ENCODE measurements around the gene SLC10A3.

The SLC10A3 gene

GRCh38 chrX:154487518-154488290 lies 2.7 kb downstream of the SLC10A3 start:
- peaks cover 29% of the 10 kb centered on the region for H3K36me3 ChIP-seq
- H3K27ac ChIP-seq, result no peak overlapping the region; the same call in 1 of the 2 replicates
- DNase-seq, result no peak
- H3K4me3 ChIP-seq (ENCODE audit: low read depth, low read length), result no peak overlapping the region
- TF ChIP-seq, protein P1, sequence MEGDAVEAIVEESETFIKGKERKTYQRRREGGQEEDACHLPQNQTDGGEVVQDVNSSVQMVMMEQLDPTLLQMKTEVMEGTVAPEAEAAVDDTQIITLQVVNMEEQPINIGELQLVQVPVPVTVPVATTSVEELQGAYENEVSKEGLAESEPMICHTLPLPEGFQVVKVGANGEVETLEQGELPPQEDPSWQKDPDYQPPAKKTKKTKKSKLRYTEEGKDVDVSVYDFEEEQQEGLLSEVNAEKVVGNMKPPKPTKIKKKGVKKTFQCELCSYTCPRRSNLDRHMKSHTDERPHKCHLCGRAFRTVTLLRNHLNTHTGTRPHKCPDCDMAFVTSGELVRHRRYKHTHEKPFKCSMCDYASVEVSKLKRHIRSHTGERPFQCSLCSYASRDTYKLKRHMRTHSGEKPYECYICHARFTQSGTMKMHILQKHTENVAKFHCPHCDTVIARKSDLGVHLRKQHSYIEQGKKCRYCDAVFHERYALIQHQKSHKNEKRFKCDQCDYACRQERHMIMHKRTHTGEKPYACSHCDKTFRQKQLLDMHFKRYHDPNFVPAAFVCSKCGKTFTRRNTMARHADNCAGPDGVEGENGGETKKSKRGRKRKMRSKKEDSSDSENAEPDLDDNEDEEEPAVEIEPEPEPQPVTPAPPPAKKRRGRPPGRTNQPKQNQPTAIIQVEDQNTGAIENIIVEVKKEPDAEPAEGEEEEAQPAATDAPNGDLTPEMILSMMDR (IDR thresholded peaks at IDR 0.05; ENCODE audit: low read depth, low read length), result no peak
- H3K9me3 ChIP-seq (ENCODE audit: severe bottlenecking), result peaks cover 5% of the 10 kb centered on the region
- H3K27me3 ChIP-seq (ENCODE audit: insufficient read depth, low read depth, severe bottlenecking), result peaks cover 7% of the 10 kb centered on the region

DNA sequence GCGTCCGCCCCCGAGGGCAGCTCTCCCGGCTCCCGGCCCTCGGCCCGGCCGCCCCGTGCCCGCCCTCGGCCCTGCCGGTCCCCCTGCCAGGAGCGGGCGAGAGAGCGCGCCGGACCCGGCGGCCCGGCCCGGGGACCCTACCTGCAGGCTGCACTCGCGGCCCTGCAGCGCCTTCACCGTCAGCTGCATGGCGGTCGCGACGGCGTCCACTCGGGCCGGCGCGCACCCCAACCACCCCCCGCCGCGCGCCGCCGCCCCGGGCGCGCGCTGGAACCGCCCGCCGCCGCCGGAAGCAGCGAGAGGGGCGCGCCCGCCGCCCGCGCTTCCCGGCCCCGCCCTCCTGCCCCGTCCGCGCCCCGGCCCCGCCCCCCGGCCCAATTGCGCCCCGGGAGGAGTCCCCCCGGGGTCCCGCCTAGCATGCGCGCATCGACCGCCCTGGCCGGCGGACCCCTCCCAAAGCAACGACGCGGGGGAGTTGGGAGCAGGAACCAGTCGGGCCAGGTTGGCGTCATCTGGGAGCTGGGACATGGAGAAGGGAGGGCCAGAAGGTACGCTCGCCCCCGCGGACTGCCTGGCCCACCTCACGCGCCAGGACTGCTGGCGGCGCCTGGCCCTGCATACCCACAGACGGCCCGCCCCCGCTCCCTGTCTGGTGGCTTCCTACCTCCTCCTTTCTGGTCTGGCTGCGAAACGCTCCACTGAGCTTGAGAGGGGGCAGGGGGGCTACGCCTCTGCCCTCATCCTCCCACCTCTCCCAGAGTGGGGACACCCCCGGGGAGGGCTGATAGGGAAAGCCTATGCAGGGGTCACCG lies 3.8 kb downstream of the SLC10A3 start, which contains the start of gene UBL4A:
TSS of gene UBL4A (minus strand) at position 220 of the 812 bp plus-strand sequence. CDS start at position 189, 31 bp downstream.
- TF ChIP-seq, protein P1 (IDR thresholded peaks at IDR 0.05; ENCODE audit: low read depth, low read length), result no peak
- peak; percentile 81 for DNase-seq

GRCh38 chrX:154486052-154486395 lies 4.4 kb downstream of the SLC10A3 start:
- H3K9me3 ChIP-seq (ENCODE audit: severe bottlenecking), result peaks cover 3% of the 10 kb centered on the region
- H3K36me3 ChIP-seq, result peaks cover 29% of the 10 kb centered on the region
- TF ChIP-seq, protein P1 (IDR thresholded peaks at IDR 0.05; ENCODE audit: low read depth, low read length), result no peak
- peaks cover 4% of the 10 kb centered on the region for H3K27me3 ChIP-seq (ENCODE audit: insufficient read depth, low read depth, severe bottlenecking)
- peak overlapping the region; percentile 73 for H3K4me3 ChIP-seq (ENCODE audit: low read depth, low read length)
- no peak for DNase-seq
- H3K27ac ChIP-seq, result peak overlapping the region; percentile 80

More for the DNA sequence above, 3.8 kb downstream of the SLC10A3 start, which contains the start of gene UBL4A:
- Histone ChIP-seq H3K36me3 (peaks cover 29% of the 10 kb centered on the region), H3K27ac (peak within 1 kb of the TSS; percentile 80), H3K27me3 (ENCODE audit: insufficient read depth, low read depth, severe bottlenecking) (peaks cover 4% of the 10 kb centered on the region), H3K9me3 (ENCODE audit: severe bottlenecking) (peaks cover 5% of the 10 kb centered on the region), H3K4me3 (ENCODE audit: low read depth, low read length) (peak within 1 kb of the TSS; percentile 73)

GRCh38 chrX:154485150-154486051 lies 5.0 kb downstream of the SLC10A3 start:
- DNase-seq, result peak; percentile 64
- Histone ChIP-seq H3K36me3 (peaks cover 29% of the 10 kb centered on the region), H3K4me3 (ENCODE audit: low read depth, low read length) (peak overlapping the region; percentile 73), H3K27me3 (ENCODE audit: insufficient read depth, low read depth, severe bottlenecking) (peaks cover 4% of the 10 kb centered on the region), H3K9me3 (ENCODE audit: severe bottlenecking) (no peaks in the 10 kb centered on the region), H3K27ac (peak overlapping the region; percentile 80)
- TF ChIP-seq, protein P1 (IDR thresholded peaks at IDR 0.05; ENCODE audit: low read depth, low read length), result no peak

Measured in WERI-Rb-1 (cell line).